ENCODE data around the gene HPSE2.

HPSE2 gene

DNA sequence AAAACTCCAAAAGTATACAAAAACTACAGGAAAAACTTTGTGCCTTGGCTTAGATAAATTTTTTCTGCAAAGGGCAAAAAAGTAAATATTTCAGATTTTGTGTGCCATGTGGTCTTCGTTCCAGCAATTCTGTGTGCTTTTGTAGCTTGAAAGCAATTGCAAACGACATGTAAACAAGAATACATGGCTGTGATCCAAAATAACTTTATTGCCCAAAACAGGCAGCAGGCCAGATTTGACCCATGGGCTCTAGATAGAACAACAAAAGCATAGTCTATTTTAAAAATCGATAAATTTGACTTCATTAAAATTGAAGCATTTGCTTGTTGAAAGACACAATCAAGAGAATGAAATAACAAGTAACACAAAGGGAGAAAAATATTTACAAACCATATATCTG is 336.6 kb downstream of the HPSE2 start:
- no peaks in the 10 kb centered on the region for H3K9me3 ChIP-seq (ENCODE audit: insufficient read depth, low read length, severe bottlenecking)
- H3K4me2 ChIP-seq (ENCODE audit: insufficient read depth, low read length), result no peak overlapping the region
- ATAC-seq (ENCODE audit: insufficient read depth, low read depth), result no peak

GRCh38 chr10:98892523-98892922 is 343.1 kb downstream of the HPSE2 start:
- Histone ChIP-seq H2AFZ (ENCODE audit: low read depth, low read length) (no peak overlapping the region), H3K79me2 (ENCODE audit: insufficient read depth, low read length) (no peaks in the 10 kb centered on the region), H3K36me3 (ENCODE audit: insufficient read depth, low read length) (no peaks in the 10 kb centered on the region), H3K9ac (ENCODE audit: low read depth, low read length) (no peak overlapping the region), H4K20me1 (ENCODE audit: insufficient read depth, low read length) (no peaks in the 10 kb centered on the region), H3K4me3 (ENCODE audit: low read depth in 1 of 2, low read length in 2 of 2) (no peak overlapping the region), H3K9me3 (ENCODE audit: insufficient read depth, low read length, severe bottlenecking) (no peaks in the 10 kb centered on the region), H3K27ac (ENCODE audit: low read length) (no peak overlapping the region), H3K4me1 (ENCODE audit: insufficient read depth, low read length) (no peaks in the 10 kb centered on the region), H3K27me3 (ENCODE audit: insufficient read depth, low read length, poor library complexity) (no peaks in the 10 kb centered on the region), H3K4me2 (ENCODE audit: insufficient read depth, low read length) (no peak overlapping the region)
- TF ChIP-seq EZH2 (IDR thresholded peaks at IDR 0.05; ENCODE audit: borderline replicate concordance, low read depth, low read length, severe bottlenecking), result no peak
- TF ChIP-seq, protein P1, sequence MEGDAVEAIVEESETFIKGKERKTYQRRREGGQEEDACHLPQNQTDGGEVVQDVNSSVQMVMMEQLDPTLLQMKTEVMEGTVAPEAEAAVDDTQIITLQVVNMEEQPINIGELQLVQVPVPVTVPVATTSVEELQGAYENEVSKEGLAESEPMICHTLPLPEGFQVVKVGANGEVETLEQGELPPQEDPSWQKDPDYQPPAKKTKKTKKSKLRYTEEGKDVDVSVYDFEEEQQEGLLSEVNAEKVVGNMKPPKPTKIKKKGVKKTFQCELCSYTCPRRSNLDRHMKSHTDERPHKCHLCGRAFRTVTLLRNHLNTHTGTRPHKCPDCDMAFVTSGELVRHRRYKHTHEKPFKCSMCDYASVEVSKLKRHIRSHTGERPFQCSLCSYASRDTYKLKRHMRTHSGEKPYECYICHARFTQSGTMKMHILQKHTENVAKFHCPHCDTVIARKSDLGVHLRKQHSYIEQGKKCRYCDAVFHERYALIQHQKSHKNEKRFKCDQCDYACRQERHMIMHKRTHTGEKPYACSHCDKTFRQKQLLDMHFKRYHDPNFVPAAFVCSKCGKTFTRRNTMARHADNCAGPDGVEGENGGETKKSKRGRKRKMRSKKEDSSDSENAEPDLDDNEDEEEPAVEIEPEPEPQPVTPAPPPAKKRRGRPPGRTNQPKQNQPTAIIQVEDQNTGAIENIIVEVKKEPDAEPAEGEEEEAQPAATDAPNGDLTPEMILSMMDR (IDR thresholded peaks at IDR 0.05; ENCODE audit: borderline replicate concordance, extremely low read depth, low read length, poor library complexity, severe bottlenecking), result no peak
- no peak for DNase-seq
- ATAC-seq (ENCODE audit: insufficient read depth, low read depth), result no peak

More for the DNA sequence above, 336.6 kb downstream of the HPSE2 start:
- Histone ChIP-seq H3K79me2 (ENCODE audit: insufficient read depth, low read length) (no peaks in the 10 kb centered on the region), H3K9ac (ENCODE audit: low read depth, low read length) (no peak overlapping the region), H2AFZ (ENCODE audit: low read depth, low read length) (no peak overlapping the region), H3K27me3 (ENCODE audit: insufficient read depth, low read length, poor library complexity) (peaks cover 2% of the 10 kb centered on the region), H4K20me1 (ENCODE audit: insufficient read depth, low read length) (no peaks in the 10 kb centered on the region), H3K4me1 (ENCODE audit: insufficient read depth, low read length) (no peaks in the 10 kb centered on the region), H3K36me3 (ENCODE audit: insufficient read depth, low read length) (no peaks in the 10 kb centered on the region), H3K27ac (ENCODE audit: low read length) (no peak overlapping the region), H3K4me3 (ENCODE audit: low read depth in 1 of 2, low read length in 2 of 2) (no peak overlapping the region)
- TF ChIP-seq, protein P1 (IDR thresholded peaks at IDR 0.05; ENCODE audit: borderline replicate concordance, extremely low read depth, low read length, poor library complexity, severe bottlenecking), result no peak
- no peak for TF ChIP-seq EZH2 (IDR thresholded peaks at IDR 0.05; ENCODE audit: borderline replicate concordance, low read depth, low read length, severe bottlenecking)
- DNase-seq, result no peak

DNA sequence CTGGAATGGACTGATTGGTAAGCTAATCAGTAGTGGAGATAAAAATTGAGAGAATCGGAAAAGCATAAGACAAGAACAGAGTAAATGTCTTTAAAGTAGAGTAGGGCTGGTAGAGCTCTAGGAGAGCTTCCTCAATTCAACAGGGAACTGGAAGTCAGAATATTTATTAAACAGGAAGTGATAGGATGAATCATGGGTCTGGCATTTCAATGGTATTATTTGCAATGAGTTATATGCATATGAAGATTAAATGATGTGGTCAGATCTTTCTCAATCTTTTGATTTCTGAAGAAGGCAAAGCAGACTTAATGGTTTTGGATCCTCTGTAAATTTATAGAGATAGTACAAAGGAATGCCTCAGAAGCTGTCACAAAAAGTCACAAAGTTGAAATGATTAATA is 349.0 kb downstream of the HPSE2 start:
- Histone ChIP-seq H4K20me1 (ENCODE audit: insufficient read depth, low read length) (no peaks in the 10 kb centered on the region), H2AFZ (ENCODE audit: low read depth, low read length) (no peak overlapping the region), H3K79me2 (ENCODE audit: insufficient read depth, low read length) (no peaks in the 10 kb centered on the region), H3K36me3 (ENCODE audit: insufficient read depth, low read length) (no peaks in the 10 kb centered on the region), H3K4me3 (ENCODE audit: low read depth in 1 of 2, low read length in 2 of 2) (no peak overlapping the region), H3K27me3 (ENCODE audit: insufficient read depth, low read length, poor library complexity) (no peaks in the 10 kb centered on the region), H3K27ac (ENCODE audit: low read length) (no peak overlapping the region), H3K9ac (ENCODE audit: low read depth, low read length) (no peak overlapping the region), H3K4me2 (ENCODE audit: insufficient read depth, low read length) (no peak overlapping the region), H3K4me1 (ENCODE audit: insufficient read depth, low read length) (no peaks in the 10 kb centered on the region), H3K9me3 (ENCODE audit: insufficient read depth, low read length, severe bottlenecking) (no peaks in the 10 kb centered on the region)
- ATAC-seq (ENCODE audit: insufficient read depth, low read depth) (no peak), DNase-seq (no peak)
- no peak for TF ChIP-seq EZH2 (IDR thresholded peaks at IDR 0.05; ENCODE audit: borderline replicate concordance, low read depth, low read length, severe bottlenecking)
- TF ChIP-seq, protein P1 (IDR thresholded peaks at IDR 0.05; ENCODE audit: borderline replicate concordance, extremely low read depth, low read length, poor library complexity, severe bottlenecking), result no peak

DNA sequence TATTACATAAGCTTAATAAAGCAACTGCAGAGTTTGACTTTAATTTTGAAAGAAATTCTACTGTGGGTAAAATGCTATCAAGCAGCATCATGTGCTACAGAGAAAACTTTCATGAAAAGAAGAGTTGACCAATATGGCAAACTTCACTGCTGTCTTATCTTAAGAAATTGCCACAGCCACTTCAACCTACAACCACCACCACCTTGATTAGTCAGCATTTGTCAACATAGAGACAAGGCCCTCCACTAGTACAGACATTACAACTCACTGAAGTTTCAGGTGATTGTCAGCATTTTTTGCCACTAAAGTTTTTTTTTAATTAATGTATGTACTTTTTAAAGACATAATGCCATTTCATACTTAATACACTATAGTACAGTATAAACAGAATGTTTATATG is 350.3 kb downstream of the HPSE2 start:
- H3K4me2 ChIP-seq (ENCODE audit: insufficient read depth, low read length), result no peak overlapping the region
- no peaks in the 10 kb centered on the region for H4K20me1 ChIP-seq (ENCODE audit: insufficient read depth, low read length)
- no peak overlapping the region for H2AFZ ChIP-seq (ENCODE audit: low read depth, low read length)
- H3K27me3 ChIP-seq (ENCODE audit: insufficient read depth, low read length, poor library complexity), result no peaks in the 10 kb centered on the region
- DNase-seq, result no peak
- no peak overlapping the region for H3K4me3 ChIP-seq (ENCODE audit: low read depth in 1 of 2, low read length in 2 of 2)
- no peak for ATAC-seq (ENCODE audit: insufficient read depth, low read depth)
- no peaks in the 10 kb centered on the region for H3K36me3 ChIP-seq (ENCODE audit: insufficient read depth, low read length)
- no peaks in the 10 kb centered on the region for H3K9me3 ChIP-seq (ENCODE audit: insufficient read depth, low read length, severe bottlenecking)
- no peaks in the 10 kb centered on the region for H3K4me1 ChIP-seq (ENCODE audit: insufficient read depth, low read length)
- no peak overlapping the region for H3K27ac ChIP-seq (ENCODE audit: low read length)
- H3K79me2 ChIP-seq (ENCODE audit: insufficient read depth, low read length), result no peaks in the 10 kb centered on the region
- TF ChIP-seq, protein P1 (IDR thresholded peaks at IDR 0.05; ENCODE audit: borderline replicate concordance, extremely low read depth, low read length, poor library complexity, severe bottlenecking), result no peak
- TF ChIP-seq EZH2 (IDR thresholded peaks at IDR 0.05; ENCODE audit: borderline replicate concordance, low read depth, low read length, severe bottlenecking), result no peak
- H3K9ac ChIP-seq (ENCODE audit: low read depth, low read length), result no peak overlapping the region

All from DND-41 (cell line).